Amniotic stem cell (primary cell): ENCODE data around the gene HDAC9.
"Not testable (repeated sequence)": the region's sequence is repeated elsewhere in the genome, so short reads cannot be mapped to it uniquely, and the experiment has no call there.

Experiments
- DNase-seq: peaks from one replicate; lab custom pipeline; 2025; lab: John Stamatoyannopoulos, UW

Gene HDAC9

DNA sequence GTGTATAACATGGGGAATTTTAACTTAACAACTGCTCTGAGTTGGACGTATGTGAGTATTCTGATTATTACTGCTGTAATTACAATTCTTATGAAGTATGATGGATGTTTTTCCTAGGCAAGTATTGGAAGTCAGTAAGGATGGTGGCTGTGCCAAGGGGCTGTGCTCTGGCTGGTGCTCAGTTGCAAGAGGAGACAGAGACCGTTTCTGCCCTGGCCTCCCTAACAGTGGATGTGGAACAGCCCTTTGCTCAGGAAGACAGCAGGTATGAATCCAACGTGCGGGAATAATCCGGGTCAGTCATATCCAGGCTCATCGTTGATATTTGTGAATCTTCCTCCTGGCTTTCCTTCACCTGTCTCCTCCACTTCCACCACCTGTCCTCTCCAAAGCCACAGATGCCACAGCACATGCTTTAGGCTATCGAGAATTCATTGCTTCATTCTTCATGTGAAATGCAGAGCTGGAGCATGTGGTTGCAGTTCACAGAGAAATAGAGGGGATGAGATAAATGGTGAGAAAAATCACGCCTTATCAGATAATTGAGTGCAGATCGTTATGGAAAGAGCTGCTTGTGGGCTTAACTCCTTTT is 480.2 kb downstream of the HDAC9 start:
- DNase-seq: no peak

GRCh38 chr7:18976715-18977471 is 481.3 kb downstream of the HDAC9 start:
- DNase-seq: no peak

DNA sequence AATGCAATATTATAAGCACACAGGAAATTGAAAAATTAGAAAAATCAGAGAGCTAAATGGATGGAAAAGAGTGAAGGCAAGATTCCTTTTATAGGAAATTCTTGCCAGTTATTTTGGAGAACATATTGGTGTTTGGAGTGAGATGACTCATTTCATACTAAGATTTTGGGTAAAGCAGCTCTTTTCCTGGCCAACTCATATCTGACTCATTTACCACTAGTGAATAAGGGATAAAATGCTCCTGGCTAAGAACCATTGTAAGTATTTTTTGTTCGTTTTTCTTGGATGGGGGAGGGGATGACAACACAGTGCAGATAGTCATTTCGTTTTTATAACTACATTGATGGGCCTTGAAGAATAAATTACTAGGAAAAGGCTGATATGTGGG is 482.6 kb downstream of the HDAC9 start:
- peak; percentile 62 for DNase-seq

DNA sequence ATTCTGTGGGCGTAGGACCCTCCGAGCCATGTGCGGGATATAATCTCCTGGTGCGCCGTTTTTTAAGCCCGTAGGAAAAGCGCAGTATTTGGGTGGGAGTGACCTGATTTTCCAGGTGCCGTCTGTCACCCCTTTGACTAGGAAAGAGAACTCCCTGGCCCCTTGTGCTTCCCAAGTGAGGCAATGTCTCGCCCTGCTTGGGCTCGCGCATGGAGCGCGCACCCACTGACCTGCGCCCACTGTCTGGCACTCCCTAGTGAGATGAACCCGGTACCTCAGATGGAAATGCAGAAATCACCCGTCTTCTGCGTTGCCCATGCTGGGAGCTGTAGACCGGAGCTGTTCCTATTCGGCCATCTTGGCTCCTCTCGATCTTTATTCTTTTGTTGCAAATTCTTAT is 495.2 kb downstream of the HDAC9 start:
- not testable (repeated sequence) for DNase-seq

DNA sequence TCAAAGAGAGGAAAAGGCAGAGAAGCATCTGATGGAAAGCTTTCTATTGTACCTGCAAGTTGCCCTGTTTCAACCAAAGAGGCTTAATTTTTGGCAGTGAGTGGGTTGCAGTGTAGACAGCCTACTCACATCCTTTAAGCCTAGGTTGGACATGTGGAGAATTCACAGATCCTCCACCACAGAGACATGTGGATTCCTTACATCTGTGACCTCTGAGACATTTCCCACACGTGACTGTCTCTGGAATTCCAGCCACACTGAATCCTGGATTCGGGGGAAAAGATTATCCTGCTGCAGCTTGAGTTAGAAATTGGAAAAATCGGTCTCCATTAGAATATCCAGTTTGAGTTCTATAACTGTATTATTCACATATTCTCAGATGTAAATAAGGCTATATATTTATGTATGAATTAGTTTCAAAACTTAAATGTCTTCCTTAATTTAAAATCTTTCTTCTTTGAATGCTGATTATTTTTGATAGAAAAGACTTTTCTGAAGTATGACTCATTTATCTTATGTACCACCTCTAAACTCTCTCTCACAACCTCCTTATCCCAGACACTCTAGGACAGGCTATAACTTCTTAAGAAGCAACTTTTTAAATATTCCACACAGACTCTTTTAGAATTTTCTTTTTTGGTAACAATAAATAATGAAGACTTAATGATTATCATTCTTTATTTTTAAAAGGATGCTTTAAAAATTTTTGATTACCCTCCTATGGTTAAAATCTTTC is 498.6 kb downstream of the HDAC9 start:
- DNase-seq: no peak

GRCh38 chr7:18995270-18995671 is 499.7 kb downstream of the HDAC9 start:
- no peak for DNase-seq

- DNase-seq: no peak
Observed at GRCh38 chr7:18995811-18996426, 500.4 kb downstream of the HDAC9 start.

DNA sequence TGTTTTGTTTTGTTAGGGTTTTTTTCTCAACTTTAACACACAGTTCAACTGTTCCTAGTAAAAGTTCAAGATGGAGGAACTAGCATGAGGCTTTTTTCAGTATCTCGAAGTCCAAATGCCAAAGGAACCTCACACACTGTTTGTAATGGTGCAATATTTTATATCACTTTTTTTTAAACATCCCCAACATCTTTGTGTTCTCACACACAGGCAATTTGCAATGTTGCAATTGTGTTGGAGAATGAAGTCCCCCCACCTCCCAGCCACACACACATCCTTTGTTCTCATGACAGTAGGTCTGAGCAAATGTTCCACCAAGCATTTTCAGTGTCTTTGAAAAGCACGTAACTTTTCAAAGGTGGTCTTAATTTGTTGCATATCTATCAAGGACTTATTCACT is 501.0 kb downstream of the HDAC9 start:
- no peak for DNase-seq

DNA sequence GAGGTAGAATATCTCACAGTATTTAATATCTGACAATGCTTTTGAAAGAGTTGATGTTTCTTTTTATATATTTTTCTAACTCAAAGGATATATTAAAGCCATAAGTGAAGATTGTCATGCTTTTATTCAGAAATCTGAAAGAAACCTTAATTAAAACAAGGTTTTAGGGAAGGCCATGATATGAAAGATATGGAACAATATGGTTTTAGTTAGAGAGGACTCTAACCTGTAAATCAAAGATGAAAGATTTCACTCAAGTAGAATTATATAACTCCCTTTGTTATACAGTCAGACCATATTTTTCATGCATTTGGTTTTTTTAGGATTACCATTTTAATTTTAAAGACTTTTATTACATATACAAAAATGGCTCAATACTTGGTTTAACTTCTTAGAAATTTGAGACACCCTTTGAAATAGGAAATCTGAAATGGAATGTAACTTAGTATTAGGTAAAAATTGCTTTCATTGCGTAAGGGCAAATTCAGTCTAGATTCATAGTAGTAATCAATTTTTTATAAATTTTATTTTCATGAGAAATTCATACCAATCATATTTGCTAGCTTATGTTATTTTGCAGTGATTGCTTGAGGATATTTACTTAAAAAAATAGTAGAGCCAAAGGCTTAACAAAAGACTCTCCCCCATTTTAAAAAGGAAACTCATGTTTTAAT is 502.1 kb downstream of the HDAC9 start:
- DNase-seq: no peak

DNA sequence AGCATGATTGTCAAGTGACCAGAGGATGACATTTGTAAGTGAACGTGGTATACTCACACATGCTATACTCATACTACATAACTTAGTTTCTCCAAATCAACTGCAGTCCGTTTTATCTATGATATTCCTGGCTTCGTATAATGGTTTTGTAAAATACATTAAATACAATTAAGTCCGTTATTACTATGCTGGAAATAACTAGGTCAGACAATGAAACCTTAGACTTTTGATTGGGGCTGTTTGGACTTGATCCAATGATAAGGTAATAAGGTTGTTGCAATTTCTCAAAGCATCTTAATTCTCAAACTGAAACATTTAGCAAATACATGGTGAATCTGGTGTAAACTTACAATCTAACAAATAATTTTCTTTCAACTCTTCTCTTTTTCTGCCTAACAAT is 504.9 kb downstream of the HDAC9 start:
- no peak for DNase-seq

DNA sequence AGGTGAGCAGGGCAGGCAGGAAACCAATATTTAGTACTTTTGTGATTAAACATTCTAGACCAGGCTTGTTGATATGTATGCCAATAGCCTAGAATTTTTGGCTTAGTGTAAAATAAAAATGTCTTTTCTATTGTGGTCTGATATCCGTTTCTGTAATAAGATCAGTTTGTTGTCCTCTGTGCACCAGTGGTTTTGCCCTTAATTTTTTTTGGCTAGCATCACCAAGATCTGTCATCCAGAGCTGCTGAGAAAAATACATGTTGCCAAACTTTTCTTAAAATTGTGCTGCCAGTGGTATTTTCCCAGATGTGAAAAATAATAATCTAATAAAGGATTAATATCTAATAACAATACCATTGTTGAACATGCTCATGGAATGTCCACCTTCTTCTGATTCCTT is 506.3 kb downstream of the HDAC9 start:
- DNase-seq: no peak

DNA sequence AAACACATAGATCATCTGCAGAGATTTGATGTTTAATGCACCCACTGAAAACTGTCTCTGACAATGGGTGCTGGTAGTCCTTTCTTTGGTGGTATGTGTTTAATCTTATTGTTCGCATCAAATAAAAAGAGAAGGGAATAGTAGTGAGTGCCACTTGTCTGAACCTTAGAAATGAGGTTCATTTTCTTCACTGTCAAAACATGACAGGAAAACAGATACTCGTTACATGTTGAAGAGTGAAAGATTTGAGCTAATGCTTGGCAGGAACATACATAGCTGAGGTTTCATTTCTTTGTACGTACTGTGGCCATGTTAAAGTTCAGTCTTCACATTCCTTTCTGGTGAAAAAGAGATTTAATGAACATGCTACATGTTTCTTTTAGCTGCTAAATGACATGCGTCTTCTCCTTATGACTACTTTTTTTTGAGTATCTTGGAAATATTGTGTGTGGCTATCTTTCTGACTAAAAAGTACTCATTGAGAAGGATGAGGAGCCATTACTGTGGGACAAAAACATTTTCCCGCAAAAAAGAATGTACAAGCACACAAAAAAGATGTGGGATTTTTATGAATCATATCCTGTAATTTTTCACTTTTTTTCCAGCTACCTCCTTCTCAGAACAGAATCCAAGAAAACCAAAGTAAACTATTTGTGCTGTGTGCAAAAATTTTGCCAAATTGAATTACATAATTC is 513.8 kb downstream of the HDAC9 start:
- DNase-seq: no peak

DNA sequence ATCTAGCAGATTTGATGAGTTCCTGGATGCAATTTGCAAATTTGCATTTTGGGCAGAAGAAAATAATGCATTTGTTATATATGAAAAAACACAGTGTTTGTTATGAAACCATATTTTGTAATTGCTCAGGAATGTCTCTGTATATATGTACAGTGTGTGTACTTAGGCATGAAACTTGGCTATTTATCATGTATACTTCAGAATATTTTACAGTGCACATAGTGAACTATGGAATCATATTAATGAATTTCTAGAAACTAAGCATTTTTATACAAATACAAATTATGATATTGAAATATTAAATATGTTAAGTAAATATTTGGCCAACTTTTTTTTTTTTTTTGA is 514.4 kb downstream of the HDAC9 start:
- DNase-seq: no peak

DNA sequence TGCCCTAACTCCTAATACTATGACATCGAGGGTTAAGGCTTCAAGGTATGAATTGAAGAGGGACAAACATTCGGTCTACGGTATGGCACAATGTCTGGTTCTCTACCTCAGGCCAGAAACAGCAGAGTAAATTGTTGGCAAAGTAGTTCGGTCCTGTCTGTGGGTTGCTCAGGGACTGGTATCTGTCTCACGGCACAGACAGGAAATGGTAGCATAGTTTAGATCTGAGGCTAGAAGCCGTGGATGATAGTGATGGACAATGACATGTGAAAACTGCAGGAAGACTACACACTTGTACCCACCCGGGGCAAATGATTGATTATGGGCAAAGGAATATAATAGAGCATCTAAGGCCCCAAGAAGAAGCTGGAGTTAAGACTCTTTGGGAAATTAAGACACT is 515.7 kb downstream of the HDAC9 start:
- no peak for DNase-seq

- DNase-seq: no peak
Observed at GRCh38 chr7:19015098-19015497, 519.5 kb downstream of the HDAC9 start.

DNA sequence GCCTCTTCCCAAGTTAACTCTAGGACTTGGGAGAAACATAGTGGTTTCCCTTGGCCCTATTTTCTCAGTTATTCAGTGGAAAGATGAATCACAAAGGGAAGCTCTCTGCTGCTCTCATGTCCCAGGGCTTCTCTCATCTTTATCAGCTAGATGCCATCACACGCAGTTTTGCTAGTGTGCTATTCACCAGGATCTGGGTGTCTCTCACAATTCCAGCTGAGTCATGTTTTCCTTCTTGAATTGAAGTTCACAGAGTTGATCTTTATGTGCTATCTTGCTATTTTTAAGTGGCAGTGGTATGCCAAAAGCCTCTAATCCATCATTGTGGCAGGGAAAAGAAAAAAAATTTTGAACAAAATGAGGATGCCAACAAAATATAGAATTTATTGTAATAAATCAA is 520.6 kb downstream of the HDAC9 start:
- DNase-seq: no peak

DNA sequence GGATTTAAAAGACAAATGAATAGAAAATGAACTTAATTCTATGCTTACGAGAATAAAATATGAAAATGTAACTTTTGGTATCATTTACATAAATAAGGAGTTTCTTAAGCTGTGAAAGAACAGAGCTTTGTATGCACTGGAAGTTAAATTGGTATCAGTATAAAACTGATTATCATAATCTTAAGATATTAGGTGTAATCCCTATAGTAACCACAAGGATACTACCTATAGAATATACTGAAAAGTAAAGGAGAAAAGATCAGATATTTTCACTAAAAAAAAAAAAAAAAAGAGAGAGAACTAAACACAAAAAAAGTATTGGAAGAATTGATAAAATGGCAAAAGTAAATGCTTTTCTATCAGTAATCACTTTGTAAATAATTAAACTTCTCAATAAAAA is 521.8 kb downstream of the HDAC9 start:
- DNase-seq: no peak

- DNase-seq: no peak
Observed at GRCh38 chr7:19020062-19020461, 524.5 kb downstream of the HDAC9 start.

- no peak for DNase-seq
Observed at GRCh38 chr7:19020711-19021110, 525.2 kb downstream of the HDAC9 start.

DNA sequence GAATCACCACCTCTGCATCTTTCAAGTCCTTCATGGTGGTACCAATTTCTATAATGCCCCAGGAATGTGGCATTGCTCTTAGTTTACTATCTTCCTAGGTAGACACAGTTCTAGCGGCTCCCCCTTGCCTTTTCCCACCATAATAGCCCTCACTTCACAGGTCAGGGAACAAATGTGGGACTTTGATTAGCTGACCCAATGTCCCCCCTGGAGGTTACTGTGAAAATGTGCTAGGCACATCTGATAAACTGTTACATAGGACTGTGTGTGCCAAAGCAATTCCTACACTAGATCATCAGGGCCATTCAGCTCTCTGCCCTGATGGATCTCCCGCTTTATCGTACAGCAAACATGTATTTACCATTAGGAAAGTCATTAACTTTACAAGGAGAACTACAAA is 527.9 kb downstream of the HDAC9 start:
- no peak for DNase-seq

DNA sequence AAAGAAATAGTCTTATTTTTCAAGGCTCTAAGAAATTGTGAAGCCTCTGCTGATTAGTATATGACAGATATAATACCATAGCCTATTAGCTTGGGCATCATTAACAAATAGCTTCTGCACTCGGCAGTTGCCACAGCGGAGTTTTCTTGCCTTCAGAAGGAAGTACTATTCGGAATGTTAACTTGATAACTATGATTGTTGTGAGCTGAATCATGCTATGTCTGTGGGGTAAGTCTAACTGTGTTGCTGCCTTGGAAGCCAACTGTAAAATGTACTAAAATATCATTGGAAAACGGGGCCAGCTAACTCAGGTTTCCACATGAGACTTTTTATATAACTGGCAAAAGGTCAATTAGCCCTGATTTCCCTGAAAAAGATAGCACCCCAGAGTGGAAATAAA is 528.7 kb downstream of the HDAC9 start:
- DNase-seq: no peak

- no peak for DNase-seq
Observed at GRCh38 chr7:19026888-19027287, 531.3 kb downstream of the HDAC9 start.
